GM19239 (cell line): ENCODE results near the gene ERG.

Experiments
- DNase-seq: peaks from one replicate; pipeline ENCODE4 v3.0.0; 2011; ENCODE audit warnings: low spot score; ENCODE audit not compliant: insufficient read length
- FAIRE-seq: peaks from 2 replicates; lab custom pipeline; 2011; peaks lifted over from hg19 to GRCh38; lab: Jason Lieb, UNC

ERG gene

DNA sequence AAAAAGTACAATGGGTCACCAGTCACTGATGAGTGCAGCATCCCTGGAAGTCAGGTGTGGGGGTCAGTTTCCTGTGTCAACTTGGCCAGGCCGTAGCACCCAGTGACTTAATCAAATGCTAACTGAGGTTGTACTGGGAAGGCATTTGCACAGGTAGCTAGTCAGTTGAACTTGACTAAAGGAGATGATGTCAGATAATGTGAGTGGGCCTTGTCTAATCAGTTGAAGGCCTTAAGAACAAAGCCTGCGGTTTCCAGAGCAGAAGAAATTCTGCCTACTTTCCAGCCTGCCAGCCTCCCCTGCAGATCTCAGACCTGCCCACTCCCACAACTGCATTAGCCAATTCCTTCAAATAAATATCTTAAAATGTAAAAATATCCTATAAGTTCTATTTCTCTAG is 57.1 kb downstream of the ERG start:
- no peak for FAIRE-seq
- DNase-seq, result no peak

DNA sequence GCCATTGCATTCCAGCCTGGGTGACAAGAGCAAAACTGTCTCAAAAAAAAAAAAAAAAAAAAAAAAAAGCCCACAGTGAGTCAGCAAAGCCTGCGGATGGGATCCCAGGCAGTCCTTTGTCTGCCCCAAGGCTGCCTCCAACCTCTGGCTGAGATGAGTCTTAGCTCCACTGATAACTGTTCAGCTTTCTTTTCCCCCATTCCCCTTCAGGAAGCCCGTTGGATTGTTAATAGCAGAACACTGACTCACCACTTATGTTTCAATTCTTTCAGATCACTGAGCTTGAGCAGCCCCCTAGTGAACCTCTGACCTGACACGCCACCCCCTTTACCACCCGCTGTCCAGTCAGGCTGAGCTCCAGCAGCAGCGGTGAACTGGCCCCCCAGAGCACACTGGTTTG is 57.5 kb downstream of the ERG start:
- DNase-seq, result no peak
- no peak for FAIRE-seq

DNA sequence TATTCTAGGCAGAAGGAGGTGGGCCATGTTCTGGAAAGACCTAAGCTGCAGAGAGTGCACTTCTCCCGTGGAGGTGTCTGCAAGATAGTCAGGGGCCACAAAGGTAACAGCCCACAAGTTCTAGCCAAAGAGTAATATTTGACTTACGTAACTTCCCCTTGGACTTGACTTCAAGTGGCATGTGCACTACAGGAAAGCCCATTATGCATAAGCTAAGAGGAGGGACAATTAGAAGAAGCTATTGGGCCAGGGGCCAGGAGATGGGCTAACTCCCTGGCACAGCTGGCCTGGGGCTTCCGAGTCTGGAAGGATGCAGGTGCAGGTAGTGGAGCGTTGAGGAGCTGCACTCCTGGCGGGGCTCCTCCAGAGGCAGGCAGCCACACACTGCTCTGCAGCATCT is 58.3 kb downstream of the ERG start:
- DNase-seq (no peak), FAIRE-seq (no peak)

DNA sequence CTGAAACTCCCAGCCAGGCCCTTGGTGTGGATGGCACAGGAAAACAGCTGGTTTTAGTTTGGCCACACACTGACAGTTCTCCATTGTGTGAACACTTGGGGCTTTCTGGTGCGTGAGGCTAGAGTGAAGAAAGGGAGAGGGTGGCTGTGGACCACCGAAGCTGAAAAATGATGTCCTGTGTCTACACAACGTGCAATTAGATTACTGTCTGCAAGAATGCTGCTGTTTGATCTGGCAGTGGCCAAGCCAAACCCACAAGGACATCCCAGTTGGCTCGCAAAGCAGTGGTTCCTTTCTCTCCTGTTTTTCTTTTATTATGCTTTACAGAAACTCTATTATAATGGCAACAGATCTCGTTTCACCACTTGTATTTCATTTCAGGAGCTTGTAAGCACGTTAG is 58.9 kb downstream of the ERG start:
- no peak for DNase-seq

DNA sequence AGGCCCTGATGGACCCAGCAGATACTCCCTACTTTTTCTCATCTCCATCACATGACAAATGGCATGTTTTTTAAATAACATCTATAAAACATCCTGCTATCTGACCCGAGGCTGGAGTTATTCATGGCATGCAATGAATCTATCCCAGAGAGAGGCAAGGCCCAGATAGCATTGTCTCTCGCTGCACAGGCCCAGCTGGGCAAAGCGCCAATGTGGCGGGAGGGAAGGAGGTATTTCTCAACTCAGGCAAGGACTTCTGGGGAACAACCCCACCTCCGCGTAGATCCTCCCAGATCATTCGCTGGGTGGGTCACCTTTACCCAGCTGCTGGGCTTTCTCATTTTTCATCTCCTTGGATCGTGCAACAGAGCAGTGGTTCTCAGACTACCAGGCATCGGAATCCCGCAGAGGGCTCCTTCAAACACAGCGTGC is 59.8 kb downstream of the ERG start:
- DNase-seq, result no peak

More for the DNA sequence above, 58.9 kb downstream of the ERG start:
- FAIRE-seq, result no peak

DNA sequence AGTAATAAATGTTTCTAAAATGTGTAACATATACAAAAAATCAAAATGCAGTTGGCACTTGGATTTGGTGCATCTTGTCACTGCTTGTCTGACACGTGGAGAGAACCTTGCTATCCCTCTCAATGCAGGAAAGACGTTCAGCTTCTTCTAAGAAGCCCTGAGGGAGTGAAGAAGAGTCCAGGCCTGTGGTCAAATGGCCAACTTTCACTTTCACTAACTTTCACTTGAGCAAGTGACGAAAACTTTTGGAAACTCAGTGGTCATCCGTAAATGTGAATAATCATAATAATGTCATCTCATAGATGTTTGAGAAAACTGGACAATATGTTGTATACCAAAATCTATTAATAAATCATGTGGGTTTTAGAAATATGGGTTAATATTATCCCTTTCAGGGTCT is 61.9 kb downstream of the ERG start:
- DNase-seq (no peak), FAIRE-seq (no peak)

More for the DNA sequence above, 59.8 kb downstream of the ERG start:
- no peak for FAIRE-seq

DNA sequence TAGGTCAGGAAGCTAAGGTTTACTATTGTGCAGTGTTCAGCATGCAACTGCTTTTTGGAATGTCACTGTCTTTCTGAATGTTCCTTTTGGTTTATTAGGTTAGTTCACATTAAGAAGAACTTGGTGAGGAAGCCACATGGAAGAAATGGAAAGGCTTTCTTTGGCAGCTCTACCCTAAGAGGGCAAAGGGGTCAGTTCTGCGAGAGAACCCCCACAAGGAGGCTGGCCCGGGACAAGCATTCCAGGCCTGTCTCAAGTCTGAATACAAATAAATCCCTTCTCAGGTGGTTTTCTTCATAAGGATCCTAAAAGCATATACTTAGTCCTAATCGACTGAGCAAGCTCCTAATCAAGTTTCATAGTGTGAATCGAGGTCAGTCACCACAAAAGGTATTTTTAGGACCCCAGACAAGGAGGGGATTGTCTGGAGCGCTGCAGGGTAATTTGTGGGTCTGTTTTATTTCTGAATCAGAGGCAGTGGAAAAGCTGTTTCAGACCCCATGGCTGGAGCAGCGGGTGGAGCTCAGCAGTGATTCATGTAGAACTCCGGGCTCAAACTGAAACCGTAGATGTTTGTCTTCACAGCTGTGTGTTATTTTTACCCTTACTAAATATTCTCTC is 63.3 kb downstream of the ERG start:
- FAIRE-seq (no peak), DNase-seq (no peak)

DNA sequence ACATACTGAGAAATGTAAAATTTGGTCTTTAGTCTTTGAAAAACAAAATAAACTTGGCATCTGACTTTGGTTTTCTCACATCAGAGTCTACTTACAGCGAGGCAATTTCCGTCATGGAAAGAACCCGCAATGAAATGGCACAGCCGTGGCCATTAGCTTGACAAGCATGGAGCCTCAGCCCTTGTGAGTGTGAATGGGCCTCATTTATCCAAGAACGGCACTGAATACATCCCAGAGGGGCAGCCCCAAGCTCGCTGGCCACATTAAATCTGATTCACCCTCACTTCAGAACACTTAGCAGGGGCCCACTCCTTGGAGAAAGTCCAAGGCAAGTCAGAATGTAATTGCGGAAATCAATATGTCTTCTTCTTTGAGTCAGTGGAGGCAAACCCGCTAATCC is 64.8 kb downstream of the ERG start:
- no peak for FAIRE-seq
- no peak for DNase-seq

DNA sequence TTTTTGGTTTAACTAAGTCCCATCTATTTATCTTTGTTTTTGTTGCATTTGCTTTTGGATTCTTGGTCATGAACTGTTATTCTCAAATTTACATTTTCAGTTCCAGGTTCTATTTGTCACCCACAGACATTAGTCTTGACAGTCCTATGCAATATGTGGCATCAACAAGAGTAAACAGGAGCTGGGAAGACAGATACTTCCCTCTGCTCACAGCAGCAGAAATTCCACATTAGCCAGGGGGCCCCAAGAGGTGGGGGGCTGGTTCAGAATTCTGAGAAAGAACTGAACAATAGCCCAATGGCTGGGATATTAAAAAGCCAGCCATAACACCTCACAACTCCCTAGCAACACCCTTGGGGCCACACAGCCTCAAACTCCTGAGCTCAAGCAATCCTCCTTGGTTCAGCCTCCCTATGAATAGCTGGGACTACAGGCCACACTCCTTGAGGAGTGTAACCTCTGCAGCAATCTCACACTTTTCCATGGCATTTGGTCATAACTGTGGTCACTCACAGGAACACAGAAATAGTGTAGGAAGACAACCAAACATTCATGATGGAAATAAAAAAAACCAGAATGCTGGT is 67.8 kb downstream of the ERG start:
- DNase-seq, result no peak

DNA sequence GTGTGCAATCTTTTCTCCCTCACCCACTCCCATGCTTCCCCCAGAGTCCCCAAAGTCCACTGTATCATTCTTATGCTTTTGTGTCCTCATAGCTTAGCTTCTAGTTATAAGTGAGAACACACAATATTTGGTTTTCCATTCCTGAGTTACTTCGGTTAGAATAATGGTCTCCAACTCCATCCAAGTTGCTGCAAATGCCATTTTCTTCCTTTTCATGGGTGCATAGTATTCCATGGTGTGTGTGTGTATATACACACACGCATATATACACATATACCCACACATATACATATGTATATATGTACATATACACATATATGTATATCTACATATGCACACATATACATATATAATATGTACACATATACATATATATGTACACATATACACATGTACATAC is 69.3 kb downstream of the ERG start:
- no peak for FAIRE-seq

More for the DNA sequence above, 67.8 kb downstream of the ERG start:
- no peak for FAIRE-seq

DNA sequence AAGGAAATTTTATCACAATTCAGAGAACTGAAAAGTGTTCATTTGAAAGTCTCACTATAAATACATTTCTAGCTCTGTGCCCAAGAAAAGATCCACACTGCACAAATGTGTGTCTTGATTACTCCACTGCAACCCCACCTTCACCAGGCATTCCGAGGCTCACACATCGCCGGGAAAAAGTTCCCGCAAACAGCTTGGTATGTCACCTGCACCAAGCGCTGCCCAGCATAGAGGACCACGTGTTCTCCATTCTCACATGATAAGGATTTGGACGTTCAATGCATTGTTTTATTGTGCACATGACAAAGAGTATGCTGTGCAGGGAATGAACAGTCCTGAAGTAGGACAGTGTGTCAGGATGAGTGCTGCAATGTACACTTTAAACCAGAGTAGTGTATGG is 70.1 kb downstream of the ERG start:
- no peak for DNase-seq
- FAIRE-seq, result no peak

More for the DNA sequence above, 69.3 kb downstream of the ERG start:
- DNase-seq, result no peak

DNA sequence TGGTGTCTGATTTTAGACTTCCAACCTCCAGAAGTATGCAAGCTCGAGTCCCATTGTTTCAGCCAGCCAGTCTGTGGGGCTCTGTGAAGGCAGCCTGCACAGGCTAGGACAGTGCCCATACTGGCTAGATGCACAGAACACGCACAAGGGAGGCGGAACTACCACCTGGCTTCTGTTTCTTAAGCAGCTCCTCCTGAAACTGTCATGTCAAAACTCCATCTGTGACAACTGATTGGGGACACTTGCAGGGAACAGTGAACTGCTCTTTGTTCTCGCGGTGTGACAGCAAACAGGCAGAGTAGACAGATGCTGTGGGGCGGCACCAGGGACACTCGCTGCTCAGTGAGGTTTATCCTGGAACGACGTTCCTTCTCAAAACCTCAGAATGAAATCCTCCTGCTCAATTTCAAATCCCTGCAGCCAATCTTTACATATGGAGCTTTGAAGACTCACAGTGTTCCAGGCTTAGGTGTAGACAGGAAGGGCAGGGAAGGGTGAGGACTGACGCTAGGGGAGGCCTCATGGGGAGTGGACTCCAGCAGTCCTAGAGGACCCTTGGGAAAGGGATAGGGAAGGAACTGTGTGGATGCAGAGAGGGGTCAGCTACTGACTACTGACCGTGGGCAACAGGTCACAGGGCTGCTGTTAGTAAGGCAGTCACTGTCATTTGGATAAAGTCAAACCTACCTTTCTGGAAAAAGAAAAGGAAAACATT is 73.8 kb downstream of the ERG start:
- no peak for DNase-seq
- no peak for FAIRE-seq

DNA sequence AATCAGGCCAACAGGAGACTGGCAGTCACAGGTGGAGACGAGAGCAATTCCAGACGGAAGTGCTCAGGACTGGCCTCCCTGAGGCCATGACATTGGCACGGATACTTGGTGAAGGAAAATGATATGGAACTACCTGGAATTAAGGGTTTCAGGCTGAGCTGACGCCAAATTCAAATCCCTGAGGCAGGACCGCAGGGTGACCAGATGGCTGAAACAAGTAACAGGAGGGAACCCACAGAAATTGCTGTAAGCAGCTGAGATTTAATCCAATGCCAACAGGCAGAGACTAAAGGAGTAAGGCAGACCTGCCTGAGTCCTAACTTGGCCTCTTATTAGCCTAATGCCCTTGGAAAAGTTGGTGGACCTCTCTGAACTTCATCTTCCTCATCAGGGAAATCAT is 76.2 kb downstream of the ERG start:
- no peak for FAIRE-seq
- no peak for DNase-seq

DNA sequence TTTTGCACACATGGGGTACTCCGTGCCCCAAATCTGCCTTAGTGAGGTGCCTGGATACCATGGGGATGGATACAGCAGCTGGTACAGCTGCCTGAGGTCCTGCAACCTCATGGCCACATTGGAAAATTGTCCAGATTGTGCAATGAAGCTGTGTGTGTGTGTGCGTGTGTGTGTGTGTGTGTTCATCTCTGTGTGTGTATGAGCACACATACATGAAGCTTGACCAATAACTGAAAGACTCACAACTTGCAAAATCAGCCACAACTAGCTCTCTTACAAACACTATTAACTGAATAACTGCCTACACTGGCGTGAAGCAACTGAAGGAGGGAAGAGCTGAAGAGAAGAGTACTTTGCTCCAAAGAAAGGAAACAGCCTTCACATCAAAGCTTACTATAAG is 78.1 kb downstream of the ERG start:
- DNase-seq (no peak), FAIRE-seq (no peak)

DNA sequence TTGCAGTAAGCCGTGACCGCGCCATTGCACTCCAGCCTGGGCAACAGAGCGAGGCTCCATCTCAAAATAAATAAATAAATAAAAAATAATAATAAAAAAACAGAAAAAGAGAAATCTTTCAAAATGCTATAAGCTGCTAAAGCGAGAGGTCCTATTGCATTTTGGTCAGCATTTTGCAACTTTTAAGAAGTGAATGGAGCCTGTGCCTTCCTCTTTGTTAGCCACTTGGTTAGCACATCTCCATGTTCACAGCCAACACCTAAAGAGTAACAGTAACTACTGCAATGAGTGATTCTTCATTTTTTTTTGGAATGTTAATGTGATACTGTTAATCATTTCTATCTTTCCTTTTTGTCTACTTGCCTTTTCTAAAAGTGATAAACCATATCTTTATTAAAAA is 80.6 kb downstream of the ERG start:
- DNase-seq, result no peak

DNA sequence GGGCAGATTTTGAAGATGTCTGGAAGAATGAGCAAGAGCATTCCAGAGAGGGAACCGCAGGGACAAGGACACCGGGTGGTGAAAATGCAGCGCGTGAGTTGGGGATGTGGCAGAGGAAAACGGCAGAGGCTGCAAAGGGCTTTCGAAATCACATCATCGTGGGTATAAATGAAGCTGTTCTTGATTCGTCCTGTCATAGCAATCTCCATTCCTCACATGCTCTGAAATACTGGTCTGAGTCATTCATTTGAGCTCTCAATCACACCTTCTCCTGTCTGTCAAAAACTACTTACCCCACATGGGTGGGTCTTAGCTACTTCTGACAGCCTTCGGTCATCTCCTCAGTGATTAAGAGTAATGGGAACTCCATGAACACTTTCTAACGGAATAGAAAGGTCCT is 81.5 kb downstream of the ERG start:
- FAIRE-seq (no peak), DNase-seq (no peak)

More for the DNA sequence above, 80.6 kb downstream of the ERG start:
- no peak for FAIRE-seq

DNA sequence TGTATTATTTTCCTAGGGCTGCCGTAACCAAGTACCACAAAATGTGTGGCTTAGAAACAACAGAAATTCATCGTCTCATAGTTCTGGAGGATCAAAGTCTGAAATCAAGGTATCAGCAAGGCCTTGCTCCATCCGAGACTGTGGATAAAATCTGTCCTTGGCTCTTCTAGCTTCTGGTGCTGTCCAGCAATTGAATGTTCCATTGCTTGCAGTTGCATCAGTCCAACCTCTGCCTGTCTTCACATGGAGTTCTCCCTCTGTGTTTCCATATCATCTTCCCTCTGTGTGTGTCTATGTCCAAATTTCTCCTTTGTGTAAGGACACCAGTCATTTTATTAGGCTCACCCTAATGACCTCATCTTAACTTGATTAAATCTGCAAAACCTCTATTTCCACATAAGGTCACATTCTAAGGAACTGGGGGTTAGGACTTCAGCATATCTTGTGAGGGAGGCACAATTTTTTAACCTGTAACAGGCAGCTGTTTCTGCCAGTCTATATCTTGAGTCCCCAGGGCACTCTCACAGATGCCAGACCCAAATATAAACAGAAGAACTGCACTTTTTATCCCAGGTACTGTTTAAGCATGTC is 84.2 kb downstream of the ERG start:
- DNase-seq (no peak), FAIRE-seq (no peak)

DNA sequence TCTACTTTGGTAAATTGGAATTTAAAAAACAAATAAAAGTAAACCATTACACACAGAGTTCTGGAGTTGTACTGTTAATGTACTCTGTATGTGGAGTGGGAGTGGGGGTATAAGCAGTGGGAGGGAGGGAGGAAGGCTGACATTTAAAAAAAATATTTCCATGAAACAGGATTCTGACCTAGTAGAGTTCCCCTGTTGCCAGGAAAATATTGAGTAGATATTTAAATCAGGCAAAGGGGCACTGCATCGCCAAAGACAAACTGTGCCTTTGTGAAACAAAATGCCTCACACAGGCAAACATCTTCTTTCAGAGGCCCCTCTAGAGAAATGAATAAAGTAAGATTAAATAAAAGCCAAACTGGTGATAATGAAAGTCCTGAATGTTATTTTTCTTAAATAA is 87.8 kb downstream of the ERG start:
- FAIRE-seq, result no peak

DNA sequence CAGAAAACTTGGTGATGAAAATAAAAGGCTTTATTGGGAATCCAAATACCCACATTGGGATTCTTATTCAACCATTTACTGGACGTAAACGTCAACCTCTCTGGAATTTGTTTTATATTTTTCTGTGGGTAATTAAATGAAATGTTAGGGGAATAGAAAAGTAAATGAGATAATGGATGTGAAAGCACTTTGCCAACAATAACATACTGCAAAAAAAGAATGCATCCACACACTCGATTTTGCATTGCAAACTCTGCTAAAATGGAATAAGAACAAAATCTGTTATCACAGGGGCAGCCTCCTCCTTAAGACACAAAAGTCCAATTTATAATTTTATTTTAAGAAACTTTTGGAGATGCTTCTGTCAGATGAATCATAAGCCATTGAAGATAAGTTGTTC is 88.4 kb downstream of the ERG start:
- no peak for FAIRE-seq
- DNase-seq, result no peak

More for the DNA sequence above, 87.8 kb downstream of the ERG start:
- DNase-seq, result no peak

DNA sequence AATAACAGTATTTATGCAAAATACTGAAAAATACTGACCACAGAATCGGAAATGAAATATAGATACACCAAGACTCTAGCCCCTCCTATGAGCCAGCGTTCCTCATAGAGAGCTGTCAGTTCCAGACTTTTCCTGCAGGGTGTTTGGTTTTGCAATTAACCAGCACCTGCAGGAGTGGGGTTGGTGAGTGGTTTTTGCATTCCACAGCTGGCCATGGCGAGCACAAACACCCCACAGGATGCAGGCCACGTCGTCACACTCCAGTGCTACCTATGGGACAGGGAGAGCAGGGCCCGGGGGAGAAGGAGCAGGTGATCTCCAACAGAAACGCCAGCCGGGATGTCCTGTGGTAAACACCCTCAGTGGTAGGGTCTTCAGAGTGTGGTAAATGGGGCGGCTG is 94.1 kb downstream of the ERG start:
- DNase-seq, result no peak
- no peak for FAIRE-seq

DNA sequence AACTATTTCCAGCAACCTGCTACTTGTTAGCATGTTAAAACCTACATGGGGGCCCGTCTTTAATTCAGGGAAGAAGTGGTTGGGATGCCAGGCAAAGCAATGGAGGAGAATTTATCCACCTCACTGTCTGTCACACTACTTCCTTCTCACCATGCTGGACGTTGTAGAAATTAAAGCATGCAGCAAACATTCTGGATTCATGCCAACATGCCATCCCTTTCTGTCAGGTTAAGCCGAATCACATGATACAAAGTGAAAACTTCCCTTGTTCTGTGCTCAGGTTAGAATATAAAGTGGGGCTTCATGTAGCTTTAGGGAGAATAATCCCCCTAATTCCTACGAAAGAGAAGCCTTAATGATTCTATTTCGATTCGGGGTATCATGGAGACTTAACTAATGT is 95.5 kb downstream of the ERG start:
- FAIRE-seq (no peak), DNase-seq (no peak)
